Coronary artery (tissue), 2 donors: Measurements from ENCODE around the gene EML6.
"Not testable (repeated sequence)": the region's sequence is repeated elsewhere in the genome, so short reads cannot be mapped to it uniquely, and the experiment has no call there.

ENCODE experiments used
- DNase-seq: peaks from one replicate; pipeline ENCODE4 v3.0.0-alpha.2; 2017; ENCODE audit warnings: low spot score
- H3K27ac ChIP-seq, 2 donors: fragments of 200-600 bp; sonication (generic); one replicate each; pipeline ENCODE4 v1.5.1; 2016 to 2019
- H3K4me3 ChIP-seq: fragments of 200-600 bp; sonication (generic); 2 replicates; pipeline ENCODE4 v1.5.1; 2016; ENCODE audit warnings: mild to moderate bottlenecking, moderate library complexity
- TF ChIP-seq, protein P1 (sequence below): fragments of 200-600 bp; sonication (generic); IDR thresholded peaks from one replicate; pipeline ENCODE4 v1.5.1; 2019; ENCODE audit warnings: antibody characterized with exemption

Gene EML6

DNA sequence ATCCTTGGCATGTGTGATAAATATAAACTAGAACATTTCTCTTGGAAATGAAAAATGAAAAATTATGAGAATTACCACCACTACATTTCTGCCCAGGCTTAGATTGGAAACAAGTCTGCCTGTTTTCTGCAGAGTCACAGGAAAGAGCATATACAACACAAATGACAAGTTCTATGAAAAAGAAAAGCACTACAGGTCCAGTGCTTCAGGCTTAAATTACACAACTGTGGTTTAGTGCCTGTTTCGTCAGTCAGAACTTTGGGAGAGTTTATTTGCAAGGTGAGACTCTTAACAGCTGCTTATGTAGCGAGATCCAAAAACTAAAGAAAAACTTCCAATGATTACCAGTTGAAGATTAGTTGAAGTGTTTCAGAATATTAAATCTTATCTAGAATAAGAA is 257.9 kb downstream of the EML6 start:
- TF ChIP-seq, protein P1, sequence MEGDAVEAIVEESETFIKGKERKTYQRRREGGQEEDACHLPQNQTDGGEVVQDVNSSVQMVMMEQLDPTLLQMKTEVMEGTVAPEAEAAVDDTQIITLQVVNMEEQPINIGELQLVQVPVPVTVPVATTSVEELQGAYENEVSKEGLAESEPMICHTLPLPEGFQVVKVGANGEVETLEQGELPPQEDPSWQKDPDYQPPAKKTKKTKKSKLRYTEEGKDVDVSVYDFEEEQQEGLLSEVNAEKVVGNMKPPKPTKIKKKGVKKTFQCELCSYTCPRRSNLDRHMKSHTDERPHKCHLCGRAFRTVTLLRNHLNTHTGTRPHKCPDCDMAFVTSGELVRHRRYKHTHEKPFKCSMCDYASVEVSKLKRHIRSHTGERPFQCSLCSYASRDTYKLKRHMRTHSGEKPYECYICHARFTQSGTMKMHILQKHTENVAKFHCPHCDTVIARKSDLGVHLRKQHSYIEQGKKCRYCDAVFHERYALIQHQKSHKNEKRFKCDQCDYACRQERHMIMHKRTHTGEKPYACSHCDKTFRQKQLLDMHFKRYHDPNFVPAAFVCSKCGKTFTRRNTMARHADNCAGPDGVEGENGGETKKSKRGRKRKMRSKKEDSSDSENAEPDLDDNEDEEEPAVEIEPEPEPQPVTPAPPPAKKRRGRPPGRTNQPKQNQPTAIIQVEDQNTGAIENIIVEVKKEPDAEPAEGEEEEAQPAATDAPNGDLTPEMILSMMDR = no peak
- DNase-seq = no peak
- no peak overlapping the region for H3K27ac ChIP-seq

DNA sequence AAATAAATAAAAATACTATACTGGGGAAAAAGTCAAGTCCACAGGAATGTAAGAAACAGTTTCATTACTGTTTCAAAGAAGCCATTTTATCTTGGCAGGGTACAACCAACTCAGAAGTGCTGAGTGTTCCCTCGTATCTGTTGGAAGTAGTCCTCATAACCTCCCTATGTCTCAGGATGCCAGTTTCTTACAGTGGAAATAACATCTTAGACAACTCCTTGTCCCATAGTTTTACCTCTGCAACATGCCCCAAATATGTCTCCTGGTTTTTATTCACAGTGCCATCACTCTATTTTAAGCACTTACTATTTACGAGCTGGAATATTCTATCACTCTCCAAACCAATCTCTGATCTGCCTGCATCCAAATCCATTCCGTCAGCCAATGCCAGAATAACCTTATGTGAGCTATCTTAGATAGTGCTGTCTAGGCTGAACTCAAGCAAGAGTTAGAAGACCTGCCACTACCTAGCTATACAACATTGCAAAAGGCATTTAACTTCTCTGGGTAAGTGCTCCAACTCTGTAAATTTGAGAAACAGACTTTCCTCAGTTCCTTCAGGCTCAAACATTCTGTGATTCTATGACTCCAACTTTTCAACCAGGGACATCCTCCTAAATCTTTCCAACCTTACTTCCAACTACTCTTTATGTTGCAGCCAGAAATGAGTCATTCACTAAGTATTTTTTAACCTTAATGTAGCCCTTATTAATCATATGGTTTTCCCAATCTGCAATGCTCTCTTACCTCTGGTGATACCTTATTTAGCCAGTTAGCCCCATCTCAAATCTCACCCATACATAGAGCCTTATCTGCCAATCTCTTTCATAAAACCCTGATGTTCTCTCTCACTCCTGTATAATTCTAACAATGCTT is 260.1 kb downstream of the EML6 start:
- TF ChIP-seq, protein P1 = no peak
- Histone ChIP-seq H3K4me3 (no peak overlapping the region), H3K27ac (peak overlapping the region in 1 of 2 donors; percentile 28)
- DNase-seq = no peak

More for the DNA sequence above, 257.9 kb downstream of the EML6 start:
- no peak overlapping the region for H3K4me3 ChIP-seq

DNA sequence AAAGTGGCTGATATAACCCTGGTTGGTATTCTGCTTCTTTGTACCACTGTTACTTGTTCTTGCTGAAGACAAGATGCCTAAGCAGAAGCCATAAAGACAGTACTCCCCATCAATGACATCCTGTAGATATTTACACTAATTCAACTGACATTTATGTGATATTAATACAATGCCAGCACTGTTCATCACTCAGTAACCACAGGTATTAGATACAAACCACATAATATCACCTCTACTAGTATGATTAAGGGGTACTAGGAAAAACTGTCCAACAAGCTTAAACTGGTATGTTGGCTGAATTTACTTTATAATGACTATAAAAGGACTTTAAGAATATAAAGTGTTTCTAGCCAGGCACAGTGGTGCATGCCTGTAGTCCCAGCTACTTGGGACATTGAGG is 261.0 kb downstream of the EML6 start:
- no peak overlapping the region for H3K4me3 ChIP-seq
- TF ChIP-seq, protein P1 = no peak
- no peak for DNase-seq
- no peak overlapping the region for H3K27ac ChIP-seq

DNA sequence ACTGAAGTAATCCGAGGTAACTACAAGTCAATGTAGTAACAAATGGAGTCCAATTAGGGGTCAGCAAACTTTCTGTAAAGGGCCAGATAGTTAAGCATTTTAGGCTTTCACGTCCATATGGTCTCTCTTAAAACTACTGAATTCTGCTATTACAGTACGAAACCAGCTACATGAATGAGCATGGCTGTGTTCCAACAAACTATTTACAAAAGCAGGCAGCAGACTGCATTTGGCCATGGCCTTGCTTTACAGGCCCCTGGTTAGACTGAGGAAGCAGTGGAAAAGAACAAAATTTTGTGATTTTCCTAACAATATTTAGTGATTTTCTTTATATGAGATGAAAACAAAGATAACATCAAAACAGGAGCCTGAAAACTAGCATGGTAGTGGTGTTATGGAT is 262.8 kb downstream of the EML6 start:
- no peak overlapping the region for H3K27ac ChIP-seq
- TF ChIP-seq, protein P1 = no peak
- no peak for DNase-seq
- no peak overlapping the region for H3K4me3 ChIP-seq

DNA sequence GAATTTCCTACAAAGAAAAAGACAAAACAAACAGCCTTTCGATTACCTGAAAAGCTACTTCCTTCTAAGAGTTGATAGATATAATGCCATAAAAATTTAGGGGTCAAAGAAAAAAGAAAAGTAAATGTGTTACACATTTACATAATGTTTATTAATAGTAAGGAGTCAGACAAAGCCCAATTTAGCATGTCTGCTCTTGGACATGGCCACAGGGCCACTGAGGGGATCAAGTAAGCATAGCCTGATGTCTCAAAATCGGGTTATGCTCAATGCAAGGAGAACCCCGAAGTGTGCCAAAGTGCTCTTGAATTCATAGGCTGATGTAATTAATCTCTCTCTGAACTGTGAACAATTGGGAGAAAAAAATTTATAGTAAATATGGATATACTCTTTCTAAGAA is 265.1 kb downstream of the EML6 start:
- Histone ChIP-seq H3K27ac (no peak overlapping the region), H3K4me3 (no peak overlapping the region)
- no peak for DNase-seq
- TF ChIP-seq, protein P1 = no peak

DNA sequence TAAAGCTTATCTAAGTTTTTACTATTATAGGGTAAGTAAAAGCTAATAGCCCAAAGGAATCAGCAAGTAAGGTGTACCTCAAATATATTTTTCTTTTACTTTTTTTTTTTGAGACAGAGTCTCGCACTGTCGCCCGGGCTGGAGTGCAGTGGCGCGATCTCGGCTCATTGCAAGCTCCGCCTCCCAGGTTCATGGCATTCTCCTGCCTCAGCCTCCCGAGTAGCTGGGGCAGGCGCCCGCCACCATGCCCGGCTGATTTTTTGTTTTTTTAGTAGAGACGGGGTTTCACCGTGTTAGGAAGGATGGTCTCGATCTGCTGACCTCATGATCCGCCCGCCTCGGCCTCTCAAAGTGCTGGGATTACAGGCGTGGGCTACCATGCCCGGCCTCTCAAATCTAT is 267.2 kb downstream of the EML6 start:
- not testable (repeated sequence) for H3K4me3 ChIP-seq, DNase-seq, H3K27ac ChIP-seq

DNA sequence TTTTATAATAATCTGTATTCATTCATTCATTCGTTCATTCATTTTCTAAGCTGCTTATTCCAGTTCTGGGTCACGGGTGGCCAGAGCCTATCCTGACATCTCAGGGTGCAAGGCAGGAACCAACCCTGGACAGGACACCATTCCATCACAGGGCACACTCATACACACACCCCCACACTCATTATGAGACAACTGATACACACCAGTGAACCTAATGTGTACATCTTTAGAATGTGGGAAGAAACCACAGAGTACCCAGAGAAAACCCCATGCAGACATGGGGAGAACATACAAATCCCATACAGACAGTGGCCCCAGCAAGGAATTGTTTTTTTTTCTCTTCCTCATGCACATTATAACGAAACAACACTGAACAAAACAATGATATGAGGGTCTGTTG is 272.1 kb downstream of the EML6 start:
- H3K27ac ChIP-seq = no peak overlapping the region
- H3K4me3 ChIP-seq = no peak overlapping the region
- DNase-seq = no peak
- TF ChIP-seq, protein P1 = no peak
